HG02943 (cell line): ENCODE data around the gene CDHR2.

Experiments used
- ATAC-seq: cut with Tn5 transposase; IDR thresholded peaks from one replicate; pipeline ENCODE4 v1.9.1; 2021; ENCODE audit warnings: mild to moderate bottlenecking, low read depth, moderate library complexity; ENCODE audit not compliant: unreplicated experiment

Gene CDHR2

GRCh38 chr5:176616511-176616910 is 67.4 kb downstream of the CDHR2 start:
- ATAC-seq: no peak

GRCh38 chr5:176618783-176619182 is 69.6 kb downstream of the CDHR2 start:
- ATAC-seq: no peak

- ATAC-seq: no peak
Observed at GRCh38 chr5:176619203-176619568, 70.0 kb downstream of the CDHR2 start.

GRCh38 chr5:176619569-176620332 is 70.6 kb downstream of the CDHR2 start:
- ATAC-seq: no peak

- no peak for ATAC-seq
Observed at GRCh38 chr5:176620333-176620981, 71.3 kb downstream of the CDHR2 start.

- no peak for ATAC-seq
Observed at GRCh38 chr5:176621661-176622079, 72.5 kb downstream of the CDHR2 start.

GRCh38 chr5:176624142-176624541 is 75.0 kb downstream of the CDHR2 start:
- ATAC-seq: no peak

GRCh38 chr5:176624938-176625337 is 75.8 kb downstream of the CDHR2 start:
- ATAC-seq: no peak

- ATAC-seq: no peak
Observed at GRCh38 chr5:176625512-176625911, 76.4 kb downstream of the CDHR2 start.

- no peak for ATAC-seq
Observed at GRCh38 chr5:176625966-176626875, 77.1 kb downstream of the CDHR2 start.

GRCh38 chr5:176626876-176627236 is 77.7 kb downstream of the CDHR2 start:
- no peak for ATAC-seq

- ATAC-seq: no peak
Observed at GRCh38 chr5:176627582-176627981, 78.4 kb downstream of the CDHR2 start.

- ATAC-seq: no peak
Observed at GRCh38 chr5:176628406-176629228, 79.5 kb downstream of the CDHR2 start.

GRCh38 chr5:176629317-176629852 is 80.2 kb downstream of the CDHR2 start:
- ATAC-seq: no peak

- ATAC-seq: peak; percentile 70
Observed at GRCh38 chr5:176629853-176630680, 80.9 kb downstream of the CDHR2 start, which contains the start of the genes EIF4E1B and SNCB. Gene EIF4E1B, plus strand, starts transcription at chr5:176630675. Its CDS starts 12,113 bp downstream, at chr5:176642788. Gene SNCB, minus strand, starts transcription at chr5:176630534. Its CDS starts 880 bp downstream, at chr5:176629654.

- ATAC-seq: no peak
Observed at GRCh38 chr5:176630681-176631222, 81.6 kb downstream of the CDHR2 start.

GRCh38 chr5:176631383-176632200 is 82.5 kb downstream of the CDHR2 start:
- ATAC-seq: no peak

GRCh38 chr5:176632745-176633144 is 83.6 kb downstream of the CDHR2 start:
- ATAC-seq: no peak
